GM19043 (cell line): ENCODE measurements around the gene CCDC85A.

Experiments used
- ATAC-seq: cut with Tn5 transposase; IDR thresholded peaks from one replicate; pipeline ENCODE4 v1.9.1; 2021; ENCODE audit warnings: low read depth; ENCODE audit not compliant: unreplicated experiment

Gene CCDC85A

DNA sequence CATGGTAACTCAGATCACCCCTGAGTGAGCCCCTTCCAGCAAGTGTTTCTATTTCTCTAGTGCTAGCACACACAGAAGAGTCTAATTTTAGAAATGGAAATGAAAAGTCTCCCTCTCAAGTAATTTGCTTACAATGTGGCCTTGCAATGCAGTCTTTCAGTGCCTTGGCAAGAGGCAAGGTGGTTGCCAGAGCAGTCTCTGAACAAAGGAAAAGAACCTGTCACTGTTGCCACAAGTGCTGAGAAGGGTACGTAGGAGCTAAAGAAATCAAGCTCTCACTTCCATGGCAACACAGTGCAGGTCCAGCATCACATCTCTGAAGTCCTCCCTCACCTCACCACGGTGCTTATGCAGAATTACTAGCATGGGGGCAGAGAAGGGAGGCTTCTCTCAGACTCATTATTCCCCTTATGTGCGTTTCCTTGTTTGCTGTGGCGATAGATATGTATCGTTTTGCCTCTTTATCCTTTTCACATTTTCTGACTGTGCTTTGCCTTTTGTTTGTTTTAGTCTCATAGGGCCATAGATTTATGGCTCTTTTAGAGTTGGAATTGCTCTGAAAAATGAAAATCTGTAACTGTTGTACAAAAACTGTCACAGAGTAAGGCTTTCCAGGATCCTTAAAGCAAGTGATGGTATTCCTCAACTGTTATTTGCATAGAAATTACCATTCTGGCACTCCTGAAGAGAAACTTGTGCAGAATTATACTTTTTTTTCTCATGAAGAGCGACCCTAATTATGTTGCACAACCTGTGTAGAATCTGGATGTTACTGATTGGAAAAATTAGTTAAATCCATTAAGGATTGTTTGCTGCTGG, 164.8 kb downstream of the CCDC85A start:
- no peak for ATAC-seq

DNA sequence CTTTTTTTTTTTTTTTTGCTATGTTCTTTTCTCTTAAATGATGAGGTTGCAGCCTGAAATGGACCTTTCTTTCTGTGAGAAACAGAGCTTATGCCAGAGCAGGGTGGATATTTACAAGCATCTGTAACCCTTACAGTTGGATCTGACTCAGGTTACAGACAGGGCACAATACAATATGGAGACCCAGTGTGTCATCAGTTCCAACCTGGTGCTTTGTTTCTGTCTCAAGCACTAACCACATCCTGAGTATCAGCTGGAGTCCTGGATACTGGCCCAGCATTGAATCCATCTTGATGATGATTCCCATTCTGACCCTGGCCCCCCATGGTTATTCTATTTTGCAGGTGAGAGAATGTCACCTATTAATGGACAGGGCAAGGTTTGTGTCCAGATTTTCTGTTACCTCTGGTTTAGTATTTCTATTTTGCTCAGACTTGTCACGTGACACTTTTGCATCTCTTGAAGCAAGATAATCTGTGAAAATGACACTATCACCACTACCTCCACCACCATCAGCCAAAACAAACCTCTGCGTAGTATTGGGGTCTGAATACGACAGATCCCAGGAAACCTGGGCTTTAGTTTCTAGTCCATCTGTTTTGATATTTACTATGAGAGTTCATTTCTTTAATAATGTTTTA, 174.0 kb downstream of the CCDC85A start:
- no peak for ATAC-seq

DNA sequence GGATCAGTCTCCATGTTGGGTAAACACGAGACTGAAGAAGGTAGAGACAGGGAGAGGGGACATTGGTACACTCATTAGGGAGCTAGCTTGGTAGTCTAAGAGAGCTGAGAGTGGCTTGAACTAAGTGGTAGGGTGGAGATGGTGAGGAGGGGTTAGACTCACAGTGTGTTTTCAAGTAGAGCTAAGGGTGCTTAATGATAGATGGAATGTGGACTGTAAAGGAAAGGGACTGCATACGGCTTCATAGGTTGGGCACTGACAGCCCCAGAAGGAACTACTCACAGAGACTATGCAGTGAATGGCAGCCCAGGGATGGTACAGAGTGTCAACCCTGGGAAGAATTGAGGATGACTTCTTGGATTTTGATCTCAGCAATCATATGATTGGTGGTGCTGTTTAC, 178.1 kb downstream of the CCDC85A start:
- ATAC-seq, result no peak

DNA sequence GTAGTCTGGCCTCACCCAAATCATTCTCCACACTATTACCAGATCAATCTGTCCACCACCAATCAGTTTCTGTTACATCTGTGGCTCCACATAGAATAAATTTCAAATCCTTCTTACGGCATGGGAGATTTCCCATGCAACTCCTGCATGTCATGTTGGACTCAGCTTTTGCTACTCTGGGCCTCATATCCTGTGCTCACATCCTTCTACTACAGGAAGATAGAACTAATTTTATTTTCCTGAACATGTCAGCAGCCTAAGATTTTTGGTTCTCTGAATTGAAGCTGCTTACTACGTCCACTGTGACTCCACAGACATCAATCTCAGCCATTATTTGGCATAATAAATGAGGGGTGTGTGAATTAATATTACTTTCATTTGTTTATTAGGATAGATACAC, 181.1 kb downstream of the CCDC85A start:
- no peak for ATAC-seq

DNA sequence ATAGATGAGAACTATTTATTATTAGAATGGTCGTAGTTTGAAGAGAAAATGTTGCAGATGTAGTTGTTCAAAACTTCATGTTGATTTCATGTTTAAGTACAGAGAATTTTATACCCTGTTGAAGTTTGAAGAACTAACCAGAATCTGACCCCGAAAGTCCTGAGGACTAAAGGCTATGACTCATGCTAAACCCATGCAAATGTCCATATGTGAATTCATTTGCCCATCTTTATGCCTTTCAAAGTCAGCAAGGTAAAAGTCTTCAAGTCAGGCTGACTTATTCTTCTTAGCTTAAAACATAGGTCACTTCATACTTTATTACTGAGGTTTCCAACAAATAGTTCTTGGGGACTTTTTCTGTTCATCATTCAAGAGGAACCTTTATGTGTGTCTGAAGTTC, 185.5 kb downstream of the CCDC85A start:
- no peak for ATAC-seq

DNA sequence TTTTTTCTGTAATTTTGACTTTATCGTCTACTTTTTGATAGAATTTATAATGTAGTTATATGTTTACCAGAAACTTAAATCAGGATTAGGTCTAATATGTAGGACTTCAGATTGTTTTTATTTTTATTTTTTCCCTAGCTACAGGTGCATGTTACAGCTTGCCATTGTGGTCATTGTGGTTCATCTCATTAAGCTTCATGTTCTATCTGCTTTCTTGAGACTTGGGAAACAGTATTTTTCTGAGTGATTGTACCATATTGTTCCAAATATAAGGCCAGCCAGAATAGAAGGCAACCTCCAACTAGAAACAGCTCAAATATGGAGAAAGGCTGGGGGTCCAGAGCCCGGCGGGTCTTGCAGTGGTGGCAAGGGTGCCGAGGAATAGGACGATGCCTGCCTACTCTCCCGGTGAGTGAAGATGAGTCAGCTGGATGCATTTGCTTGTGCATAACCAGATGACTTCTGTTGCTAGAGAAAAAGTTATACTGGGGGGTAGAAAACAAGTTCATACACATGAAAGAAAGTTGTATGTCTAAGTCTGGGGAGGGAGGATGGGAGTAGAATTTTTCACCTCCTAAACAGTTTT, 188.4 kb downstream of the CCDC85A start:
- ATAC-seq, result no peak

DNA sequence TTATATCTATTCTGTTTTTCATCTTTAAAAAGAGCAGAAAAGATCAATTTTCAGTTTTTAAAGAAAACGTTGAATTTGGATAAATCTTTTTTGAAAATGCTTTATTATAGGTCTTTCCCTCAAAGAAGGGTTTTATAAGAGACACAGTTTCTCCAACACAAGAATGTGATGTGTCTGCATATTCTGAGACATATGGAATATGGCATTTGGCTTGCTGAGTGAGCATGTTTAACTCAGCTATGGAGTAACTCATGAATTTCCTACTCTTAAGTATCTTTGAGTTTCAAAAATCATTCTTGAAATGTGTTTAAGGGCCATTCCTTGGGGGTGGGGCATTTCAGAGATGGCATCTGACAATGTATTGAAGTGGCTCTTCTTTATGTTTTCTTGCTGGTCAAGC, 191.5 kb downstream of the CCDC85A start:
- ATAC-seq, result no peak

DNA sequence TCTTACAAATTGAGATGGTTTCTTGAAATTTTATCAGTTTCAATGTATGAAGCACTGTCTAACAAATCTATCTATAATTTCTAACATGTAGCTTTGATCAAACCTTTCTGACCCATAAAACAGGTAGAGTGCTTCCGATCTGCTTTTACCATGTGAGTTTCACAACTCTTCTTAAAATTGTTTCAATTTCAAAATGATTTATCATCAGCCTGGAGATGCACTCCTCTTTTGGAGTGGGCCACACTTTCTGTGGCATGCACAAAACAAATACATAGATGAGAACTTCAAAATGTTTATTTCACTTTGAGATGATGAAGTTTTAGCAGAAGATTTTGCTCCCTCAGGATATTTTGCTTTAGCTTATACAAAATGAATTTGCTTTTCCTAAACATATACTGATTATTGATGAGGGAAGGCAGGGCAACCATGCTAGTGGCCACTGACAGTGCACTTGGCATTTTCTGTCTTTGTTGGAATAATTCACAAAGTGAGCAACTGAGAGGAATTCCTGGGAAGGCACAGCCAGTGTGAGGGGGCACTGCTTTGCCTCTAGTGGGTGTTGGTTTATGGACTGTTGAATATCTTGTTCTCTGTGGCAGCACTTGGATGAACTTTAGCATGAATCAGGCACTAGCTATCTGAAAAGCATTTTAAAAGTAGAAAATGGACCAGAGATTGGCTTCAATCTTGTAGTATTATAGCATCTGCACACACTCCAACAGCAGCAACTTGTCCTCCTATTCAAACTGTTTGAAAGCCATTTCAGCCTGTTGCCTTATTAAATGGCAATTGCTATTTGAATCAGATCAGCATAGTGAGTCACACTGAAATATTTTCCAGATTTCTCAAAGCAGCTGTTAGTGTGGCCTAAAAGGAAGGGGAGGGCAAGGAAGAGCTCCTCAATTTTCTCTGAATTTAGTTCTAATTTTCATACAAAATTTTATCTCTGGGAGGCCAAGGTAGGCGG, 193.2 kb downstream of the CCDC85A start:
- no peak for ATAC-seq

DNA sequence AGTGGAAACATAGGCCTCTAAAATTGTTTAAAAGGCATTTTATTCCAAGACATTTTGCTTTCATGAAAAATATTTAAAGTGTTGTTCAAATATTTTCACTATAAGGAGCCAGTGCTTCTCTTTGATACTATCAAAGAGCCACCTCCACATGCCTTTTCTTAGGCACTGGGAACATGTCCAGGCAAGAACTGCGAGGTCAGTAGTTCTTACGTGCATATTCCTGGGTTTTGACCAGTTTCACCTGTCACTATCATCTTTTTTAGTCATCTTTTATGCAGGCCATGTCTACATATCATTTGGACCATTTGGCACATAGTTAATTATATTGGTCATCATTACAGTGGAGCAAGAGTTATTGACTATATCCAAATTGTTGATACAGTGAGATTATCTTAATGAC, 195.3 kb downstream of the CCDC85A start:
- ATAC-seq, result no peak

DNA sequence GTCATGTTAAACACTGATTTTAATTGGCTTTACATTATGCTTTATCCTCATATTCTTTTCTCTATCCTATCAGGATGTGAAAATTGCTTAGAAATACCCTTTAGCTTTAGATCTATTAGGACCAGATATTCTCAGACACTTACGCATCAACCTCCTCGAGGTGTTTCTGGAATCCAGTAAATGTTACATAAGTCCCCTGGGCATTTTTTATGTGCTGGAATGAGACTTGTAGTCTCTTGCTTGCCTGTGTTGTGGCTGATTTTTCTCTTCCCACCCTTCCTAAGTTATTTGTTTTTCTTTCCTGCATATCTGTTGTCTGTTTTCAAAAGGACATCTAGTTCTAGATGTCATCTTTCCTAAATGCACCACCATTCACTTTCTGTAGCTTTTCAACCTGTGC, 197.1 kb downstream of the CCDC85A start:
- ATAC-seq, result no peak

DNA sequence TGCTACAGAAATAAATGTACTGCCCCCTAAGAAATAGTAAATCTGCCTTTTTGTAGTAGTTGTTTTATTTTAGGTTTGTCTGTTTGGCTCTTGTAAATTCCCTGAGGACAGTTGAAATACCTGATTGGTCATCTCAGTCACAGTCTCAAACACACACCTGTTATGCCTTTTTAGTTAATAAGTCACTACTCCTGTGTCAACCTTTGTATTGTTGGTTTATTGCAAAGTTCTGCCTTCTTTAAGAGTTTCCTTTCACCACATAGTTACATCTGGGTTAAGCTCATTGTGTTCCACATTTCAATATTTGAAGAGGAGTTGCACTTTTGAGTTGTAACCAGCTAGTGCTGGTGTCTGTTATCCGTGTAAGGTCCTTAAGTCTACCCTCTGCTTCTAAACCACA, 198.7 kb downstream of the CCDC85A start:
- ATAC-seq, result no peak

DNA sequence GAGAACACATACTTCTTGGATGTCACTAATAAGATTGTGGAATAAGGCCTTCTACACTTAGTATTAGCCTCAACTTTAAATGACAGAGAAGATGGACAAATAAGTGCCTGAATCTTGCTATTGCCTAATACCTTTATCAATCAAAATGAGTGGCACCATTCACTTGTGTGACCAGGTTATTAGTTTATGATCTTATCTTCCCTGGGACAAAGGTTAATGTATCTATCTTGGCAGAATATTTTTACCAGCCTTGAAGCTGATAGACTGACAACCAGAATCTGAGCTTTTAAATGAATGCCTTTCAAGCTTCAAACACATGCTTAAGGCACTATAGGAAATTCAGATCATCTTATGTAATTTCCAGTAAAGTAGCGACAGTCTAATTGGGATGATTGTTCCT, 202.9 kb downstream of the CCDC85A start:
- no peak for ATAC-seq

DNA sequence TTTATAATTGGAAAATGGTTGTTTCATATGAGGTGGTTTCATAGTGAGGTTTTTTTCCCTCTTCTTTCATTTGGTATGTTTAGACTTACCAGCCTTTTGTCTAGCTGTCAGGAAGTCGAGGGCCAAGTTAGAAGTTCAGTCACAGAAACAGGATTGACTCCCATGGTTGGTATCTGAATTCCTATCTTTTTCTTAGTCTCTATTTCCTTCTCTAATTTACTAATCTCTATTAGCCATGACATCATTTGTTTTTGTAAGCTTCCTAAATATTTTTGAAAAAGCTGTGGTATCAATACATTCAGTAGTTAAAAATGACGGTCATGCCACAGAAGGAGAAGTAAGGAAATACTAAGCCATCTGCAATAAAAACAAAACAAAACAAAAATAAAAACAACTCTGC, 206.9 kb downstream of the CCDC85A start:
- ATAC-seq, result no peak

DNA sequence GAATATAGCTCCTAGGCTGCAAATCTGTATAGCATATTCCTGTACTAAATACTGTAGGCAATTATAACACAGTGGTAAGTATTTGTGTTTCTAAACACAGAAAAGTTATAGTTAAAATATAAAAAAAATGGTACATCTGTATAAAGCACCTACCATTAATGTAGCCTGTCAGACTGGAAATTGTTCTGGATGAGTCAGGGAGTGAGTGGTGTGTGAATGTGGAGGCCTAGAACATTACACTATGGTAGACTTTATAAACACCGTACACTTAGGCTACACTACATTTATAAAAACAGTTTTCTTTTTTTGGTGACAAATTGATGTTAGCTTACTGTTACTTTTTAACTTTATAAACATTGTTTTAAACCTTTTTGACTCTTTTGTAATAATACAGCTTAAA, 226.3 kb downstream of the CCDC85A start:
- no peak for ATAC-seq

DNA sequence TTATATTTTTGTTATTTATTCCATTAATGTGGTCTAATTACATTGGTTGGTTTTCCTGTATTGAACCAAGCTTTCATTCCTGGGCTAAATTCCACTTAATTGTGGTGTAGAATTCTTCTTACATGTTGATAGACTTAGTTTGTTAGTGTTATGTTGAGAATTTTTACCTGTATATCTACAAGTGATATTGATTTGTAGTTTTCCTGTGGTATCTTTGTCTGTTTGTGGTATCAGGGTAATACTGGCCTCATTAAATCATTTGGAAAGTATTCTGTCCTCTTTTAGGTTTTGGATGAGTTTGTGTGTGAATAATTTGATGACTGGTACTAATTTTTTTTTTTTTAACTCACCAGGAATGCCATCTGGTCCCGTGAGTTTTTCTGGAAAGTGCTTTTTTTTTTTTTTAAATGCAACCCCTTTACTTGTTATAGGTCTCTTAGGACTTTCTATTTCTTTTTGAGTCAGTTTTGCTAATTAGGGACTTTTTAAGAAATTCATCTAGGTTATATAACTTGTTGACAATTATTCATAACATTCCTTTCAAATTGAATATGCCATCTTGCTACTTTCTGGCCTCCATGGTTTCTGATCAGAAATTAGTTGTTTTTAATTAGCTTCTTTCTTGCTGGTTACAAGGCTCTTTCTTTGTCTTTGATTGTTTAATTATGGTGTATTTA, 232.8 kb downstream of the CCDC85A start:
- no peak for ATAC-seq
